Muscle of back (tissue), 11 donors: ENCODE data around the gene IGSF21. TPM values are rescaled to one million over a fixed set of nuclear protein-coding genes. Genes with fewer than 3 reads are reported as not detected.
"Not testable (repeated sequence)": the region's sequence is repeated elsewhere in the genome, so short reads cannot be mapped to it uniquely, and the experiment has no call there.

ENCODE experiments used
- DNase-seq, 3 donors: peaks; one replicate each; pipeline versions ENCODE4 v3.0.0 to v3.0.0-alpha.2; 2013
- polyA plus RNA-seq, 10 donors: library from polyadenylated mRNA; unstranded; fragments of 120-200 nt; gene quantifications; one replicate each; pipeline ENCODE4 v1.2.1, GENCODE V29; 2013; ENCODE audit not compliant: insufficient read length in 10 of 10

Gene IGSF21
- polyA plus RNA-seq, 10 donors = 0.08 to 1.0 (median 0.31) TPM; not detected in 4

DNA sequence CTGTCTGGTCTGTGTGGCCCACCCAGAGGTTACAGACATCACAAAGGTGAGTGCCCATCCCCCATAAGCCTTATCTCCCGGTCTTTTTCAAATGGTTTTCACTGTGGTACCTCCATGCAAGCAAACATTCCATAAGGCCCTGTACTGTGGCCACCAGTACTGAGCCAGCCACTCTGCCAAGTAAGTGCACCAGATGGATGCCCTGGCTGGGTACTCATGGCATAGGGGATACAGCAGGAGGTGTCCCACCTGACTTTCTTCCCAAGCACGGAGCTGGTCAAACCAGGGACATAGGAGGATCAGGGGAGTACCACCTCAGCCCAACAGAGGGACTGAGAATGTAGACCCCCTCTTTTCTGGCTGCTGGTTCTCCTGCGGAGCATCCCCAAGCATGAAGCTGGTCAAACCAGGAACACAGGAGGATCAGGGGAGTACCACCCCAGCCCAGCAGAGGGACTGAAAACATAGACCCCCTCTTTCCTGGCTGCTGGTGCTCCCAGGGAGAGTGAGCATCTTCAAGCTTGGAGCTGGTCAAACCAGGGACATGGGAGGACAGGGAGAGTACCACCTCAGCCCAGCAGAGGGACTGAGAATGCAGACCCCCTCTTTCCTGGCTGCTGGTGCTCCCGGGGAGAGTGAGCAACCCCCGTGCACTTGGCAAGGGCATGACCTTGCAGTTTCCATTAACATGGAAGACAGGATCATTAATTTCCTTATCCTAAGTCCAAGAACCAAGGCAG is 291.4 kb downstream of the IGSF21 start:
- no peak for DNase-seq

DNA sequence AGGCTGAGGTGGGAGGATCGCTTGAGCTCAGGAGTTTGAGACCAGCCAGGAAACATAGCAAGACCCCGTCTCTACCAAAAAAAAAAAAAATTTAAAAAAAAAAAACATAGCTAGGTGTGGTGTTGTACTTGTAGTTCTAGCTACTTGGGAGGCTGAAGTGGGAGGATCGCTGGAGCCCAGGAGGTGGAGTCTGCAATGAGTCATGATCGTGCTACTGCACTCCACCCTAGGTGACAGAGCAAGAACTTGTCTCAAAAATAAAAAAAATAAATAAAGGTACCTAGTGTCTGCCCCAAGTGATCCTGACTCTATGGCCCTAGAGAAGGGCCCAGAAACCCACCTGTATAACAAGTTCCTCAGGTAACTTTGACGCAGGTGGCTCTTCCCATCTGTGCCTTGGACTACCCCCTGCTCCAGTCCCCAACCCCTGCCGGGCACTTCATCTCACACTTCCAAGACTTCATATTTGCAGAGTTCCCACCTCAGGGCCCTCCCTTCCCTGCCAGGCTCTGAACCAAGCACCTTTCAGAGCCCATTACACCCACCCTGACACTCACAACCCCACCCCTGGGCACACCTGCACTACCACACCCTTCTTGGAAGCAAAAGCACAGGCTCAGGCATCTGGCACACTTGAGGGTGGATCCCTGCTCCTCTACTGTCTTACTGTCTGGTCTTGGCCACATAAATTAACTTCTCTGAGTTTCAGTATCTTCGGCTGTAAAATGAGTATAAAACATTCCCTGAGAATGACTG is 292.9 kb downstream of the IGSF21 start:
- DNase-seq = no peak

DNA sequence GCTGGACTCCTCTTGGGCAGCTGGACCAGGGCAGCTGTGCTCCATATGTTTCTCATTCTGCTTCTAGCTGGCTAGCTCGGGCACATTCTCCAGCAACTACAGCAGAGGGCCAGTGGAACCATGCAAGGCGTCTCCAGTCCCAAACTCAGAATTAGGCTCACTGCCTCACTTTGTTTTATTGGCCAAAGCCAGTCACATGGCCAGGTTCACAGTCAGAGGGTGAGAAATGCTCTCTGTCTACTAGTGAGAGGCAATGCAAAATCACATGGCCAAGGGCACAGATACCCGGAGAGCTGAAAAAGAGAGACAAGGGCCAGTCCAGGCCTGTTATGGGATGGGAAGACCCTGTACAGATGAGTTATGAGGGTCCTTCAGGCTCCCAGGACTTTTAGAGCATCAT is 294.3 kb downstream of the IGSF21 start:
- DNase-seq = no peak

DNA sequence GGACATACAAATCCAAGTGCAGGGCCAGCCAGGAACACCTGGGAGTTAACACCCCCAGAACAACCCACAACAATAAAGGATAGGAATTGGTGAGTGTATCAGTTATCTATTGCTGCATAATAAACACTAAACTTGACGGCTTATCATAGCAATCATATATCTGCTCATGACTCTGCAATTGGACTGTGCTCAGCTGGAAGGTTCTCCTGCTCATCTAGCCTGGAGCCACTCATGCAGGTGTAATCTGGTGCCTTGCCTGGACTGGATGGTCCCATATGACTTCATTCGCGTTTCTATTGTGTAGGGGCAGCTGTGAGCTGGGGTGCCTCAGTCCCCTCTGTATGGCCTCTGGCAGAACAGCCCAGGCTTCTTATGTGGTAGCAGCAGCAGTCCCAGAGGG is 296.9 kb downstream of the IGSF21 start:
- DNase-seq = no peak

DNA sequence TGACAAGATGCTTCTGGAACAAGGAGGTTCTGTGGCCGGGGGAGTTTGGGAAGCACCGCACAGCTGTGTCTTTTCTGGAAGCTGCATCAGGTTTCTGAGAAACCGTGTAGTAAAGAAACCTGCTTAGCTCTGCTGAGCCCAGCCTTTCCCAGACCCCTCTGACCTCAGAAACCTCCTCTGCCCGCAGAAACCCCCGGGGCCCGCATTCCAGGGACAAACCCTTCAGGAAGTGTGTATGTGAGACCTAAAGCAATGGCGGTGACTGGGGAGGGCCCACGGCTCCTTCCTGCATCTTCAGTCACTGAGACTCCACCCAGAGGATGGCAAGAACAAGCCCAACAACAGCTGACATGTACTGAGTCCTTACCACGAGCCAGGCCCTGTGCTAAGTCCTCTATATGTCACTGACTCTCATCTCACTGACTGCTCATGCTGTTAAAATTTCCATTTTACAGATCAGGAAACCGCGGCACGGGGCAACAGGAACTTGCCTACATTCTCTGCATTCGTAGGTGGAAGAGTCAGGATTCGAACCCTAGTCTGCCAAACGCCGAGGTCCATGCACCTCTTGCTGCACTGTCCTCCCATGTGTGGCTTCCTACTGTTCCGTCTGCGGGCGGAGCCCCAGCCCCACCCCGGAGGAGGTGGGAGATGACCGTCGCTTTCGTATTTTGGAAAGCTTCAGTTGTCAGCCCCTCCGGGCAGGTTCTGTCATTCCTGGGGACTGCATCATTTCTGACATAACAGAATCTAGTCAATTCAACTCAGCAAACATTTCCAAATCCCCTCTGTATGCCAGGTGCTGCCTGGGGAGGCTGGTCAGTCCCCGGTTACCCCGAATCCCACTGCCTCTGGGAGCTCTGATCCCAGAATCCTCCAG is 299.8 kb downstream of the IGSF21 start:
- DNase-seq = no peak

DNA sequence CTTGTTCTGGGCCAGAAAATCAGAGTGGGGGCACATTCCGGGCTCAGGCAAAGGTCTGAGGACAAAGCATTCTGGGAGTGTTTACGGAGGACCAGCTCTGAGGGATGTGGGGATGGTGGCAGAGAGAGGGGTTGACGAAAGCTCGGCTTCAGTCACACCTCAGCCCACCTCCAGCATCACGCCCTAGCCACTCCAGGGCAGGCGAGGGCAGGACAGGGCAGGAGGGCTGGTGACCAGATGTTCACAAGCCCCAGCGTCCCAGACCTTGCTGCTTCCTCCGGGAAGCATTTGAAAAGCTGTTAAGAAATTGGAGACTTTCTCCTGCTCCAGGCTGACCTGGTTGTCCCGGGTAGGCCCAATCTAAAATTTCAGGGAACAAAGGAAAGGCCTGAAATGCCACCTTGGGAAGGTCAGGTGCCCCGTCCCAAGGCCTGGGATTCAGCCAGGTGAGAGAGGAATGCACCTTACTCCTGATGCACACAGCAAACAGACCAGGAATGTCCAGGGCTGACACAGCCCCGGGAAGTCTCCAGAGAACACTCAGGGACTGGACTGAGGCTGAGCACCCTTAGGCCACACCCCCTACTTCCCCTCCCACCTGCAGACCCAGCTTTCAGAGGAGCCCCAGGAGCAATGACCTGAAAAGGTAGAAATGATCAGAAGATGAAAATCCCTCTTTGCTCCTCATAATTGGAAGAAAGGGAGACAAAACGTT is 301.2 kb downstream of the IGSF21 start:
- DNase-seq = no peak

DNA sequence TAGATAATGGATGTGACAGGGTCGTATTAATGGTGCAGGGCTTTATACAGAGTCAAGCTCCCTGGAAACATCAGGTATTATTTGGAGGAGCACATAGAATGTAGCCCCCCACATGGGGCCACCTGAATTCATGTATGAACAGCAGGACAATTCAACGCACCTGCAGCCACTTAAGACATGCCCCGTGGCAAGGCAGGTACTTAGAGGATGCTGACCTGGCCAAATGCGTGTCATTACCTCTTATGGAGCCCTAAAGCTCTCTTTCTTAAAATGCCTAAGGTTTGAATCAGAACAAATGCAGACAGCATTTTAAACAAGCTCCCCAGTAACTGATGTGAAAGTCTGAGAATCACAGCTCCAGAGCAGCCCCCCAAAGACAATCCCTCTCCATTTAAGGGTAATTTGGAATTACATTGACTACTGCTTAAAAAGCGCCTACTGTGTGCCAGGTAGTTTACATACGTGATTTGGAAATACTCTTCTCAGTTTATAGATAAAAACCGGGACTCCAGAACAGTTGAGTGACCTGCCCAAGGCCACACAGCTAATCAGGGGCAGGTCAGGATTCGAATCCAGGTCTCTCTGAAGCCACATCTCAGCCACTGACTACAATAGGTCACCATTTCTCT is 302.1 kb downstream of the IGSF21 start:
- DNase-seq = no peak

DNA sequence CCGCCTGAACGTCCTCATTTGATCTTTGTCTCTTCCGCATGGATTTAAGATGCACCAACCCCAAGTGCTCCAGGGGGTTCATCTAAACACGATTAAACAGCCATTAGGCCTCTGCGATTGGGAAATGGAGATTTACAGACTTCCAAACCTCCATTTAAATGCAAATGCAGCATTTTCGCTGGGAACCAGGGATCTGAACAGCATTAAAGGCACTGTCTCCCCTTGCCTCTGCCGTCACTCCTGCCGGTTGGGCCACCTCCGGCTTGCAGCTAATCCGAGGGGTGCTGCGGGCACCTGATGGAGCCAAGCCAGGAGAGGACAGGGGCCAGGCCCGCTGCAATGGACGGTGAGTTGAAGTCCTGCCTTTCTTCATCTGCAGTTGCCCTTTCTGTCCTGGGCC is 302.8 kb downstream of the IGSF21 start:
- no peak for DNase-seq

DNA sequence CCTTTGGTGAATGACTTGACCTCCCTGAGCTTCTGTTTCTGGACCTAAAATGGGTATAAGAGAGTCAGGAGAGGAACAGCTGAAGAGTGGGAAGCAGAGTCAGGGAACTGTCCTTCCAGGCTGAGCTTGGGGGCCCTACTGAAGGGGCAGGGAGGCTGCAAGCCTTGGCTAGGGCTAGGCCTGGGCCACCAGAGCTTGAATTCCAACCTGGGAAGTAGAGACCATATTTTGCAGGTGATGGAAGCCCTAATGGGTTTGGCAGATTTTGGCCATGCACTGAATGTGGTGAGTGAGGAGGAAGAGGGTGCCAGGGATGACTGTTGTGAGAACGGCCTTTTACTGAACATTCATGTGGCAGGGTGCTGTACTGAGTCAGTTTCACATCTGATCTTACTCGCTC is 303.7 kb downstream of the IGSF21 start:
- no peak for DNase-seq

DNA sequence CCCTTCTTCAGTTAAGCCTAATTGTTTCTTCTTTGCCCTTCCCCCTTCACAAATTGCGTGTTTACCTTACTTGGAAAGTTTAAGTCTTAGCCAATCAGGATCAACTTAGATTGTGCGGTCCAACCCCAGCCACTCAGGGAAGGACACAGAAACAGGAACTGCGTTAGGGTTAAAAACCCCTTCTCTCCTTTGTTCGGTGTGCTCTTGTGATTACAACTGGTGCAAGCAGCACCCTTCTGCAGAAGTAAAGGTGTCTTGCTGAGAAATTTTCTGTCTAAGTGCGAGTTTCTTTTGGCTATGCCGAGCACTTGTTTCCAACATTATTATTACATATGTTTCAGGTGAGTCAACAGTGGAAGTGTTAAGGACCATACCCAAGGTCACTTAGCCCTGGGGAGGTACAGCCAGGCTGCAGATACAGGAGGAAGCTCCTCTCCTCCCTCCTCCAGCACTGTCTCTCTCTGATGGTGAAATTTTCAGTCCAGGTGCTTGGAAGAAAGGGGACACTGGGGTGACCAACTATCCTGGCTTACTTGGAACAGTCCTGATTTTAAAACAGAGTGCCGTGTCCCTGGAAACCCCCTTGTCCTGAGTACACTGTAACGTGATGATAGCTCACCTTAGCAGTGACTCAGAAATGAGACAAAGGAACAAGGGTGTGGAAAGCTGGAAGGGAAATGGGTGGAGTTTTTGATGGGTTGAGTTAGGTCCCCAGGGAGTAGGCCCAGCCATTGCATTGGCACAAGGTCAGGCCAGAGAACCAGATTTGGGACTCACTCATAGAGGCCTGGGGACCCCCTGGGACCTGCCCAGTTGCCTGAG is 304.4 kb downstream of the IGSF21 start:
- no peak for DNase-seq

DNA sequence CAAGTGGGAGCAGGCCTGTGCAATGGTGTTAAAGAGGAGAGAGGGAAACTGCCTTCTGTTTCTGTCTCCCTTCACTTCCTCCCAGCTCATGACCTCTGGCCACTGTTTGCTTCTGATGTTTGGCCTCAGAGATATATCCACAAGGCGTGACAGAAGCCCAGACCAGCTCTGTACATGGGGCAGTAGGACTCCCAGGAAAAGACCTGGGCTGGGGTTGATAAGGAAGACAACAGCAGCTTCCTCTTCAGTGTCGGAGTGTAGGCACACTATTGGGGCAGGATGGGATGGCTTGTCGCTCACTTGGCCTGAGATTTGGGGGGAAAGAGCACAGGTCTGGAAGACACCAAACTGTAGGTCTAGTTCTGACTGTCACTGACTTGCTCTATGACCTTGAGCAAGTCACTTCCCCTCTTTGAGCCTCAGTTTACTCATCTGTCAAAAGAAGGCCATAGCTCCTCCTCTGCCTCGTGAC is 305.3 kb downstream of the IGSF21 start:
- DNase-seq = no peak

DNA sequence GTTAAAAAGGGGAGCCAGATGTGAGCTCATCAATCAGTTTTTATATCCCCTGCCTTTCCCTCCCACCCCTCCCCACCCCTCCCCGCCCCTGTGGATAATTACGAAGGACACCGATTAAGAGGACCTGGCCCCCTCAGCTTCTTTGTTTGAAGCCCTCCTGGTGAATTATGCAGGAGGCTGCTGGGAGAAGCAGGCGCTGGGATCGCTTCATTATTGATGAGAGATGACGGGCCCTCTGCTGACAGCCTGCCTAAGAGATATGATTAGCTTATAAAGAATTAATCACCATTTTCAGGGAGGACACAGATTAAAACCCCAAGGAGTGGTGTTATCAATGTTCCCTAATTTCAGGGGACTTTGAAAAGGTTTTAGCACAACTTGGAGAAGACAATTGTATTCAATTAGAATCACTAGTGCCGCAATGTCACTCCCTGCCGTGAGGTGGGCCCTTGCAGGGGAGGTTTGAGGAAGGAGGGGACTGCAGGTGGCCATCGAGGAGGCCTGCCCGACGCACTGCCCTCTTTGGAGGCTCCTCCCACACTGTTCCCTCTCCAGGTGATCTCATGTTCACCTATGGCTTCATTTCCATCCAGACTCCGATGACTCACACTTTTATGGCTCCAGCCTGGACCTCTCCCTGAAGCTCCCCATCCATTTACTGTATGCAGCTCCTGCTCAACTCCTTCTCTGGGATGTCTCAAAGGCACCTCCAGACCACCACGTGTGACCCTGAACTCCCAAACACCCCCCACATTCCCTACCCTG is 306.1 kb downstream of the IGSF21 start:
- no peak for DNase-seq

DNA sequence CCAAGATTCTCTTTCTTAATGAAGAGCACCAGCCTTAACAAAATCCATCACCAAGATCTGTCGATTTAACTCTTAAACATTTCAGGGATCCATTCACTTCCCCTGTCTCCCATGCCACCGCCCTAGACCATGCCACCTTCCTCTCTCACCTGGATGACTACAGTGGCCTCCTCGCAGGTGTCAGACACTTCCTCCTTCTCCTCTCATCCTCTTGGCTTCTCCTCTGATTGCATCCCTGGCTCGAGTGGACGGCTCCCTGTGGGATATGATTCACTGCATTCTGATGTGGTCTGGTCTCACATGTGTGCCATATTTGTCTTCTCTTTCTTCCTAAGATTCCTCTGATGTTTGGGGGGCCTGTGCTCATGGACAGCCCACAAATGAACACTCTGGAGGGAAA is 306.7 kb downstream of the IGSF21 start:
- no peak for DNase-seq

DNA sequence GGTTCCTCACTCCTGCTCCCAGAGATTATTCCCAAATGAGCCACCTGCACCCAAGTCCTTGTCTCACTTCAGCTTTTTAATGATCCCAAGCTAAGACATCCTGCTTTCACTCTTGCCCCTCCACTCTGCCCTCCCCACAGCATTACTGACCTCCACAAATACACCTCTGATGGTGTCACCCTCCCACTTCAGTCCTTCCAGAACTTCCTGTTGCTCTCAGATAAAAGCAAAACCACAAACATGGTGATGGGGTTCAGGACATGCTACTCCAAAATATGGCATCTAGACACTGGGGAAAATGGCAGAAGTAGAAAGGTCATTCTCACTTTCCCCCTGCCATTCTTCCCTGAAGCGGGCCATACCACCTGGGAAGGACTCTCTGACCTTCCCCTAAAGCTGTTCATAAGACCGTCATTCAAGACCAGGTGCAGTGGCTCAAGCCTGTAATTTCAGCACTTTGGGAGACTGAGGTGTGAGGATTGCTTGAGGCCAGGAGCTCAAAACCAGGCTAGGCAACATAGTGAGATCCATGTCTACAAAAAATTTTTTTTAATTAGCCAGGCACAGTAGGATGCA is 307.4 kb downstream of the IGSF21 start:
- DNase-seq = no peak

DNA sequence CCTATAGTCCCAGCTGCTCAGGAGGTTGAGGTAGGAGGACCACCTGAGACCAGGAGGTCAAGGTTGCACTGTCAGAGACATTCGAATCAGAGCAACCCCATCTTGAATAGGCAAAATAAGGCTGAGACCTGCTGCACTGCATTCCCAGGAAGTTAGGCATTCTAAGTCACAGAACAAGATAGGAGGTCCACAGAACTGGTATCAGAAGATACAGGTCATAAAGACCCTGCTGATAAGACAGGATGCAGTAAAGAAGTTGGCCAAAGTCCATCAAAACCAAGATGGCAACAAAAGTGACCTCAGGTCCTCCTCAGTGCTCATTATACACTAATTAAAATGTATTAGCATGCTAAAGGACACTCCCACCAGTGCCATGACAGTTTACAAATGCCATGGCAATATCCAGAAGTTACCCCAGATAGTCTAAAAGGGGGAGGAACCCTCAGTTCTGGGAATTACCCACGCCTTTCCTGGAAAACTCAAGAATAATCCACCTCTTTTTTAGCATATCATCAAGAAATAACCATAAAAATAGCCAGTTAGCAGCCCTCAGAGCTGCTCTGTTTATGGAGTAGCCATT is 307.9 kb downstream of the IGSF21 start:
- DNase-seq = no peak

DNA sequence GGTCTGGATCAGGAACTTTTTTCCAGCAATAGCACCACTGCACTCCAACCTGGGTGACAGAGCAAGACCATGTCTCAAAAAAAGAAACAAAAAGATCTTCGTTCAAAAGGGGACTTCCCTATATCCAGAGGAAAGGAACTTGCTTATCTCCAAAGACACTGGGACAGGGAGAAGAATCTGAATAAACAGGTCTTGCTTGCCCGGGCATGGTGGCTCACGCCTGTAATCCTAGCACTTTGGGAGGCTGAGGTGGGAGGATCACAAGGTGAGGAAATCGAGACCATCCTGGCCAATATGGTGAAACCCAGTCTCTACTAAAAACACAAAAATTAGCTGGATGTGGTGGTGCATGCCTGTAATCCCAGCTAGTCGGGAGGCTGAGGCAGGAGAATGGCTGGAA is 308.5 kb downstream of the IGSF21 start:
- DNase-seq = not testable (repeated sequence)

DNA sequence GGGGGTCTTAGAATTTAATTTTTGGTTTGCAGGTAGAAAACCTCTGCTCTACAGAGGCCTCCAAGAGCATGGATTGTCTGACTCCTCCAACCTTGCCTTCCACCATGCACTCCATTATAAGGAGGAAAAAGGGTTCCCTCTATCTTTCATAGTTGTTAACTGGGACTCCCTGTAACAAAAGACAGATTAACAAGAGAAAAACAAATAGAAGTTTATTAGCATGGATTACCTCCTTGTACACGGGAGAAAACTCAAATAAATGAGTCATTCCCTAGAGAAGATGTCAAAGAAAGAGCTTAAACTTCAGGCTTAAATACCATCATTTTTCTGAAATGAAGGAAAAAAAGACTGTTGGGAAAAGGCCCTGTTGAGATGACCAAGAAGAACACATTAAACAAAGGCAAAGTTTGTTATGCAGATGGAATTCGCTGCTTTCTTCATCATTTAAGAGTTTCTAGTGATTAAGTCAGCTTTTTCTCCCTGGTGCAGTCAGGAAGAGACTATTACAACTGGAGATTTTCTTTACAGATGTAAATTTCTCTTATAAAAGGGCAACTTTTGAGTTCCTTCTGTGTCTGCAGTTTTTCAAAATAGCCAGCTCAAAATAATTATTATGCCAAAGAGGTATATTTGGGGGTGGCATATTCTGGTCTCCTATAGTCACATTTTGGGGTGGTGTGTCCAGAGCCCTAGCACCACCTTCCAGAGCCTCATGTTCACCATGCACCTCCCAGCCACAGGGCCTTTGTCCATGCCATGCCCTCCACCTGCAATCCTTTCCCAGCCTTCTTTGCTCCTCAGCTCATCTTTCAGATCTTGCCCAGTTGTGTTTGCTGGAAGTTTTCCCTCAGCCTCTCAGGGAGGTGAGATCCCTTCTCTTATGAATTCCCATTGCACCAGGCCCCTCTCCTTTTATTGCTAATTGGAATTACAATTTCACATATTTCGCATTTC is 310.0 kb downstream of the IGSF21 start:
- no peak for DNase-seq
